MM.1S (cell line): ENCODE data around the gene AKAP1.

Experiments used
- DNase-seq: peaks from one replicate; pipeline ENCODE4 v3.0.0-alpha.2; 2015
- H2AFZ ChIP-seq: fragments of 300-600 bp; sonication (generic); 2 replicates; pipeline ENCODE4 v1.6.0; 2016; ENCODE audit warnings: antibody characterized with exemption, low read length
- H3F3A ChIP-seq: fragments of 300-600 bp; sonication (generic); 2 replicates; pipeline ENCODE4 v1.6.1; 2016; ENCODE audit warnings: mild to moderate bottlenecking, antibody characterized with exemption, low read length, moderate library complexity, mixed read lengths; ENCODE audit not compliant: insufficient read depth
- H3K27ac ChIP-seq: fragments of 300-600 bp; sonication (generic); 2 replicates; pipeline ENCODE4 v1.5.1; 2016; ENCODE audit warnings: mild to moderate bottlenecking, low read length
- H3K27me3 ChIP-seq: fragments of 300-600 bp; sonication (generic); replicated peaks from 2 replicates; pipeline ENCODE4 v1.6.0; 2016; ENCODE audit warnings: low read length; ENCODE audit not compliant: insufficient read depth
- H3K36me3 ChIP-seq: fragments of 300-600 bp; sonication (generic); replicated peaks from 2 replicates; pipeline ENCODE4 v1.6.1; 2016; ENCODE audit warnings: mild to moderate bottlenecking, low read length, mixed read lengths; ENCODE audit not compliant: insufficient read depth
- H3K4me1 ChIP-seq: fragments of 300-600 bp; sonication (generic); 2 replicates; pipeline ENCODE4 v1.6.1; 2016; ENCODE audit warnings: low read length, mixed read lengths
- H3K4me2 ChIP-seq: fragments of 300-600 bp; sonication (generic); 2 replicates; pipeline ENCODE4 v1.6.0; 2016; ENCODE audit warnings: low read depth, low read length
- H3K4me3 ChIP-seq: fragments of 300-600 bp; sonication (generic); 2 replicates; pipeline ENCODE4 v1.5.1; 2016; ENCODE audit warnings: low read length, mixed read lengths
- H3K79me2 ChIP-seq: fragments of 300-600 bp; sonication (generic); 2 replicates; pipeline ENCODE4 v1.6.1; 2016; ENCODE audit warnings: mixed run types, low read length, mixed read lengths
- H3K9ac ChIP-seq: fragments of 300-600 bp; sonication (generic); 2 replicates; pipeline ENCODE4 v1.6.1; 2016; ENCODE audit warnings: low read length, mixed read lengths
- H3K9me2 ChIP-seq: fragments of 300-600 bp; sonication (generic); replicated peaks from 2 replicates; pipeline ENCODE4 v1.6.1; 2016; ENCODE audit warnings: mild to moderate bottlenecking, low read length, mixed read lengths; ENCODE audit not compliant: insufficient read depth
- H3K9me3 ChIP-seq: fragments of 300-600 bp; sonication (generic); replicated peaks from 2 replicates; pipeline ENCODE4 v1.6.1; 2016; ENCODE audit warnings: mild to moderate bottlenecking, low read length, mixed read lengths; ENCODE audit not compliant: insufficient read depth
- H4K20me1 ChIP-seq: fragments of 300-600 bp; sonication (generic); 2 replicates; pipeline ENCODE4 v1.6.1; 2016; ENCODE audit warnings: mild to moderate bottlenecking, low read length, moderate library complexity, mixed read lengths; ENCODE audit not compliant: insufficient read depth
- EZH2 ChIP-seq: fragments of 300-600 bp; sonication (generic); optimal IDR thresholded peaks from 2 replicates; pipeline ENCODE3; 2017; ENCODE audit warnings: low read depth, mild to moderate bottlenecking, antibody characterized with exemption, low read length, mixed read lengths
- EZH2phosphoT487 ChIP-seq: fragments of 300-600 bp; sonication (generic); IDR thresholded peaks from 2 replicates; pipeline ENCODE4 v1.6.1; 2018; ENCODE audit warnings: antibody characterized with exemption, low read length
- TF ChIP-seq, protein P1 (sequence below): fragments of 300-600 bp; sonication (generic); IDR thresholded peaks from 2 replicates; pipeline ENCODE4 v1.5.1; 2016; ENCODE audit warnings: antibody characterized with exemption, low read length, mixed read lengths

The AKAP1 gene

GRCh38 chr17:57142925-57143324 lies 57.9 kb downstream of the AKAP1 start:
- no peaks in the 10 kb centered on the region for H3K9me2 ChIP-seq
- no peaks in the 10 kb centered on the region for H4K20me1 ChIP-seq
- H3K9ac ChIP-seq: no peak overlapping the region
- H3K79me2 ChIP-seq: no peaks in the 10 kb centered on the region
- H3K4me3 ChIP-seq: no peak overlapping the region
- DNase-seq: no peak
- TF ChIP-seq EZH2phosphoT487 (no peak), EZH2 (no peak)
- TF ChIP-seq, protein P1, sequence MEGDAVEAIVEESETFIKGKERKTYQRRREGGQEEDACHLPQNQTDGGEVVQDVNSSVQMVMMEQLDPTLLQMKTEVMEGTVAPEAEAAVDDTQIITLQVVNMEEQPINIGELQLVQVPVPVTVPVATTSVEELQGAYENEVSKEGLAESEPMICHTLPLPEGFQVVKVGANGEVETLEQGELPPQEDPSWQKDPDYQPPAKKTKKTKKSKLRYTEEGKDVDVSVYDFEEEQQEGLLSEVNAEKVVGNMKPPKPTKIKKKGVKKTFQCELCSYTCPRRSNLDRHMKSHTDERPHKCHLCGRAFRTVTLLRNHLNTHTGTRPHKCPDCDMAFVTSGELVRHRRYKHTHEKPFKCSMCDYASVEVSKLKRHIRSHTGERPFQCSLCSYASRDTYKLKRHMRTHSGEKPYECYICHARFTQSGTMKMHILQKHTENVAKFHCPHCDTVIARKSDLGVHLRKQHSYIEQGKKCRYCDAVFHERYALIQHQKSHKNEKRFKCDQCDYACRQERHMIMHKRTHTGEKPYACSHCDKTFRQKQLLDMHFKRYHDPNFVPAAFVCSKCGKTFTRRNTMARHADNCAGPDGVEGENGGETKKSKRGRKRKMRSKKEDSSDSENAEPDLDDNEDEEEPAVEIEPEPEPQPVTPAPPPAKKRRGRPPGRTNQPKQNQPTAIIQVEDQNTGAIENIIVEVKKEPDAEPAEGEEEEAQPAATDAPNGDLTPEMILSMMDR: no peak
- no peak overlapping the region for H2AFZ ChIP-seq
- no peak overlapping the region for H3K27ac ChIP-seq
- H3K27me3 ChIP-seq: no peaks in the 10 kb centered on the region
- no peaks in the 10 kb centered on the region for H3K4me1 ChIP-seq
- H3K9me3 ChIP-seq: no peaks in the 10 kb centered on the region
- H3K4me2 ChIP-seq: no peak overlapping the region
- no peaks in the 10 kb centered on the region for H3K36me3 ChIP-seq
- no peaks in the 10 kb centered on the region for H3F3A ChIP-seq

DNA sequence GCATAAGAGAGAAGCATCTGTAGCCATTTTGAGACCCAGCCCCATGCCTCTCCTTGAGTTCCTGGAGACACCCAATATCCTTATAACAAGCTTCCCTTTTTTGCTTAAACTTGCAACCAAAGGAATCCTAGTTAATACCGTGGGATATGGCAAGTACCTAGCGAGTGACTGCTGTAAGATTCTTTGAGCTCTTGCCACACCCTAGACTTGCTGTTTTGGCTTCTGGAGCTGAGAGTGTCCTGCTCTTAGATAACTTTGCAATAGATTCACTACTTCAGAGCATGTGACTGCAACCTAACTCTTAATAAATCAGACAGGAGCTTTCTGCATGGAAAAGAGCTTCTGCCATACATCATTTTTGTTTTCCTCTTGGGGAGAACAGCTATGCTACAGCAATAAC lies 58.3 kb downstream of the AKAP1 start:
- Histone ChIP-seq H3K27me3 (no peaks in the 10 kb centered on the region), H3K79me2 (no peaks in the 10 kb centered on the region), H4K20me1 (no peaks in the 10 kb centered on the region), H3K27ac (no peak overlapping the region), H3K9me3 (no peaks in the 10 kb centered on the region), H3K4me2 (no peak overlapping the region), H3K9me2 (no peaks in the 10 kb centered on the region), H3K36me3 (no peaks in the 10 kb centered on the region), H2AFZ (no peak overlapping the region), H3K4me1 (no peaks in the 10 kb centered on the region), H3K4me3 (no peak overlapping the region), H3K9ac (no peak overlapping the region), H3F3A (no peaks in the 10 kb centered on the region)
- DNase-seq: no peak
- no peak for TF ChIP-seq EZH2
- no peak for TF ChIP-seq EZH2phosphoT487
- TF ChIP-seq, protein P1: no peak

- no peaks in the 10 kb centered on the region for H3K36me3 ChIP-seq
- H3K27ac ChIP-seq: no peak overlapping the region
- TF ChIP-seq EZH2phosphoT487: no peak
- TF ChIP-seq EZH2: no peak
- TF ChIP-seq, protein P1: no peak
Observed at GRCh38 chr17:57143919-57144318, 58.9 kb downstream of the AKAP1 start.

More at GRCh38 chr17:57143919-57144318, 58.9 kb downstream of the AKAP1 start:
- H3K9me3 ChIP-seq: no peaks in the 10 kb centered on the region
- no peak overlapping the region for H3K9ac ChIP-seq
- H4K20me1 ChIP-seq: no peaks in the 10 kb centered on the region
- H3K4me2 ChIP-seq: no peak overlapping the region
- no peaks in the 10 kb centered on the region for H3K9me2 ChIP-seq
- no peaks in the 10 kb centered on the region for H3K4me1 ChIP-seq
- no peak overlapping the region for H2AFZ ChIP-seq
- no peak for DNase-seq
- H3F3A ChIP-seq: no peaks in the 10 kb centered on the region
- no peak overlapping the region for H3K4me3 ChIP-seq
- H3K27me3 ChIP-seq: no peaks in the 10 kb centered on the region
- no peaks in the 10 kb centered on the region for H3K79me2 ChIP-seq
